ENCODE data around the gene EVPL. TPM values are rescaled to one million over a fixed set of nuclear protein-coding genes. Genes with fewer than 3 reads are reported as not detected.
A peak's percentile ranks its signal among the peaks of the same experiment; 100 is the strongest.

Gene EVPL
- total RNA-seq (ENCODE audit: low replicate concordance): 31.9 and 116 TPM in 2 replicates
- long read RNA-seq, partial matches to known transcripts: 0 of 4 reads
- long read RNA-seq, other reads (novel, unspliced or antisense): 4 of 4 reads

DNA sequence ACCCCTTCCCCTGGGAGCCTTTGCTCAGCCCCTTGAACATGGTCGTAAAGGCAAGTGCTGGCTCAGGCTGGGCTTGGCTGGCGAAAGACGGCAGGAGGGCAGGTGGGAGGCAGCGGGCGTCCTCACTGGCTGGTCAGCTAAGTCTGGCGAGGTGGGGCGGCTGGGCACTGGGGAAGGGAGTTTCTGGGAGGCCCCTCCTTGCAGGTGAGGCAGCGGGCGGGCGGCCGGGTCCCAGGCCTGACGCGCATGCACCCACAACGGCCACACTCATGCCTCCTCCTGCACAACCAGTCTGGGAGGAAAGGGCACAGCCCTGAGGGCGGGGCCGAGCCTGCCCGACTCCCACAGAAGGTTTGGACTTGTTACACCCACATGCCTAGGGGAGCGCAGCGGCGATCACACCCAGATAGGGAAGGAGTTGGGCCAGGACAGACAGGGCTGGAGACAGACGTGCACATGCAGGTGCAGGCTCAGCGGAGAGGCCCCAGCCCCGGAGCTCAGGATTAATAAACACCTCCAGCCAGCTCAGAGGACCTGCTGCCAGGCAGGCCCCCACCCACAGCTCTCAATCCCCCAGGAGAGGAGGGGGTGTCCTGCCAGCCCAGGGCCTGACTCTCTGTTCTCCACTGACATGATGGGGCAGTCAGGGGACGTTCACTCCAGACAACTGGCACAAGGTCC, at the start of gene EVPL:
Gene EVPL (minus strand): TSS at position 148 of the 681 bp plus-strand sequence. CDS start 108 bp downstream, at position 40.
- DNase-seq (ENCODE audit: extremely low spot score, unreplicated experiment): no peak
- H3K4me1 Mint-ChIP-seq (ENCODE audit: unreplicated experiment): peaks cover 16% of the 10 kb centered on the region

DNA sequence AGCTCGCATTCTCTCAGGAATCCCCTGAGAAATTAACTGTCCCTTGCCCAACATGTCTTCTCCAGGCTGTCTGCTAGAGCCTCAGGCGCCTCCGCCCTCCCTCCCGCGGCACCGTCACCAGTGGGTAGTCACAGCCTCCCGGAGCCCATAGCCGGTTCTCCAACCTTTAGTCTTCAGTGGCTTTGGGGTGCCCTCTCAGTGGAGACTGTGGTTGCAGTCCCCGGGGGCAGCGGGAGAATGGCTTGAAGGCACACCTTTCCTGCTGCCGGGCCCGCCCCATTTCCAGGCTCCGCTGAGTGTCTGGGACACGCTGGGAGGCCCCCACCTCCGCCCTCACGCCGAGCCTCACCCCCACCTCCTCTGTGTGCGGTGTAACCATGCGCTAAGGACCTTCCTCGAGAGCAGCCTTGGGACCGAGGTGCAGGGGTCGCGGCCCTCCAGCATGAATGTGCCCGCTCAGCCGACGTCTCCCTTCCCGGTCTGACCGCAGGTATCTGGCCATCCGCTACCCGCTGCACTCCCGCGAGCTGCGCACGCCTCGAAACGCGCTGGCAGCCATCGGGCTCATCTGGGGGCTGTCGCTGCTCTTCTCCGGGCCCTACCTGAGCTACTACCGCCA, 49.1 kb upstream of the EVPL start:
- no peaks in the 10 kb centered on the region for H3K9me3 Mint-ChIP-seq
- H3K27me3 Mint-ChIP-seq: peaks cover 74% of the 10 kb centered on the region
- no peak for DNase-seq (ENCODE audit: extremely low spot score, unreplicated experiment)
- TF ChIP-seq, protein P1, sequence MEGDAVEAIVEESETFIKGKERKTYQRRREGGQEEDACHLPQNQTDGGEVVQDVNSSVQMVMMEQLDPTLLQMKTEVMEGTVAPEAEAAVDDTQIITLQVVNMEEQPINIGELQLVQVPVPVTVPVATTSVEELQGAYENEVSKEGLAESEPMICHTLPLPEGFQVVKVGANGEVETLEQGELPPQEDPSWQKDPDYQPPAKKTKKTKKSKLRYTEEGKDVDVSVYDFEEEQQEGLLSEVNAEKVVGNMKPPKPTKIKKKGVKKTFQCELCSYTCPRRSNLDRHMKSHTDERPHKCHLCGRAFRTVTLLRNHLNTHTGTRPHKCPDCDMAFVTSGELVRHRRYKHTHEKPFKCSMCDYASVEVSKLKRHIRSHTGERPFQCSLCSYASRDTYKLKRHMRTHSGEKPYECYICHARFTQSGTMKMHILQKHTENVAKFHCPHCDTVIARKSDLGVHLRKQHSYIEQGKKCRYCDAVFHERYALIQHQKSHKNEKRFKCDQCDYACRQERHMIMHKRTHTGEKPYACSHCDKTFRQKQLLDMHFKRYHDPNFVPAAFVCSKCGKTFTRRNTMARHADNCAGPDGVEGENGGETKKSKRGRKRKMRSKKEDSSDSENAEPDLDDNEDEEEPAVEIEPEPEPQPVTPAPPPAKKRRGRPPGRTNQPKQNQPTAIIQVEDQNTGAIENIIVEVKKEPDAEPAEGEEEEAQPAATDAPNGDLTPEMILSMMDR (conservative IDR thresholded peaks at IDR 0.05): no peak
- peak overlapping the region; percentile 74 for H3K4me3 Mint-ChIP-seq
- peaks cover 14% of the 10 kb centered on the region for H3K4me1 Mint-ChIP-seq (ENCODE audit: unreplicated experiment)
- no peaks in the 10 kb centered on the region for H3K36me3 Mint-ChIP-seq
- H3K27ac Mint-ChIP-seq: no peak overlapping the region

More for the DNA sequence above, at the start of gene EVPL:
- Mint-ChIP-seq H3K27ac (peak within 1 kb of the TSS; percentile 82), H3K27me3 (no peaks in the 10 kb centered on the region), H3K4me3 (peak within 1 kb of the TSS; percentile 79), H3K36me3 (no peaks in the 10 kb centered on the region), H3K9me3 (no peaks in the 10 kb centered on the region)
- TF ChIP-seq, protein P1 (conservative IDR thresholded peaks at IDR 0.05): no peak

DNA sequence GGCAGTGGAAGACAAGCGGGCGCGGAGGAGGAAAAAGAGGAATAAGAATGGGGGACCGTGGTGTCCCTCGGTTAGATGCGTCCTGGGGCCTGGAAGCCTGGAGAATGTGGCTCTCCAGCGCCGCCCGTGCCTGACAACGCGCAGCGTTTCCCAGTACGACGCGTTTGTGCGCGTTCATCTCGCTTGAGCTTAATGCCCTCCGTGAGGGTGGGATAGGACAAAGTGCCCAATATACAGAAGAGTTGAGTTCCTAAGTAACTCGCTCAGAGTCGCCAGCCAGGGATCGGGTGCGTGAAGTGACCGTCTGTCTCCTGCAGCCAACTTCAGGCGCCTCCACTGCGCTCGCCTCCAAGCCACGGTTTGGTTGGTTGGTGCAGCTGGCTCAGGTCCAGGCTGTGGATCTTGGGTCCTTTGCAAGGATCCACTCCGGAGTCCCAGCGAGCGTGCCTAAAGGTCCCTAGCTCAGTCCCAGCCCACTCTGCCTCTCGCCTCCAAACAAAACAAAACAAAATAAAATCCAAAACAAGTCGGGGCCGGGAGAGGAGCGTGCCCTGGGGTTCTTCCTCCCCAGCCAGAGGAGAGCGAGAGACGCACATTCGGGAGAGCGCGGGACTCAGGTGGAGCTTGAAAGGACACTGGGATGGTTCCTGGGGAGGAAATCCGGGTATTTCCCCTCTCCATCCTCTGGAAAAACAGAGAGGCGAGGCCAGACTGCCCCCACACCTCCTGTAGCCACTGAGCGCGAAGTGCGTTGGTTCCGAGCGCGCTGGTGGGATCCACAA, 48.4 kb upstream of the EVPL start:
- Mint-ChIP-seq H3K4me3 (peak overlapping the region; percentile 76), H3K27ac (peak overlapping the region; percentile 56), H3K27me3 (peaks cover 68% of the 10 kb centered on the region), H3K4me1 (ENCODE audit: unreplicated experiment) (peaks cover 20% of the 10 kb centered on the region), H3K9me3 (no peaks in the 10 kb centered on the region), H3K36me3 (no peaks in the 10 kb centered on the region)
- no peak for DNase-seq (ENCODE audit: extremely low spot score, unreplicated experiment)
- TF ChIP-seq, protein P1 (conservative IDR thresholded peaks at IDR 0.05): peak; percentile 30

DNA sequence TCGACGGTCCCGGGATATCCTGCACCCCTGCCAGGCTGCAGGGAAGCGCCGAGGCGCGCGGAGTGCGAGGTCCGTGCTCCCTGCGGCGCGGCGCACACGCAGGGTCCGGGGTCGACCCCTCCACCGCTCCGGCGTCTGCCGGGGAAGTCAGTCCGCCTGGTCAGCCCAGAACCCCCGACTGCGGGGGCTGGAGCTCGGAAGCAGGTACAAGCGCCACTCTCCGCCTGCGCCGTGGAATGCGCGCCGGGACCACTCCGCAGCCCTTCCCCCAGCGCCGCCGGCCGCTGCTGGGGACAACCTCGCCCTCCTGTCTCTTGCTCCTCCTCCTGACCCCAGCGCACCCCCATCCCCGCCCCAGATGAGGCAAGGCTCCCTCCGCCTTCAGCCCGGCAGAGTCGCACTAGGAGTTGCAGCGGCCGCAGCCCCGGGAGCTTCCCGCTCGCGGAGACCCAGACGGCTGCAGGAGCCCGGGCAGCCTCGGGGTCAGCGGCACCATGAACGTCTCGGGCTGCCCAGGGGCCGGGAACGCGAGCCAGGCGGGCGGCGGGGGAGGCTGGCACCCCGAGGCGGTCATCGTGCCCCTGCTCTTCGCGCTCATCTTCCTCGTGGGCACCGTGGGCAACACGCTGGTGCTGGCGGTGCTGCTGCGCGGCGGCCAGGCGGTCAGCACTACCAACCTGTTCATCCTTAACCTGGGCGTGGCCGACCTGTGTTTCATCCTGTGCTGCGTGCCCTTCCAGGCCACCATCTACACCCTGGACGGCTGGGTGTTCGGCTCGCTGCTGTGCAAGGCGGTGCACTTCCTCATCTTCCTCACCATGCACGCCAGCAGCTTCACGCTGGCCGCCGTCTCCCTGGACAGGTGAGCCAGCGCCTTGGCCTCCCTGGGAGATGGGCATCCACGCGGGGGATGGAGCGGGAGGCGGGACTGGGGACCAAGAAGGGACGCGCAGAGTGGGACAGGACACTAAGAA, 47.6 kb upstream of the EVPL start, which contains the start of gene GALR2:
Gene GALR2 (plus strand): TSS at position 392 of the 974 bp plus-strand sequence. CDS start 103 bp downstream, at position 495.
- no peaks in the 10 kb centered on the region for H3K9me3 Mint-ChIP-seq
- peaks cover 61% of the 10 kb centered on the region for H3K27me3 Mint-ChIP-seq
- peaks cover 20% of the 10 kb centered on the region for H3K4me1 Mint-ChIP-seq (ENCODE audit: unreplicated experiment)
- H3K4me3 Mint-ChIP-seq: peak within 1 kb of the TSS; percentile 76
- TF ChIP-seq, protein P1 (conservative IDR thresholded peaks at IDR 0.05): no peak
- no peak for DNase-seq (ENCODE audit: extremely low spot score, unreplicated experiment)
- peak within 1 kb of the TSS; percentile 56 for H3K27ac Mint-ChIP-seq
- no peaks in the 10 kb centered on the region for H3K36me3 Mint-ChIP-seq

Measured in type B pancreatic cell (in vitro differentiated cells).